ENCODE results near the gene WWC2.

The WWC2 gene

GRCh38 chr4:183329954-183330742, 231.1 kb downstream of the WWC2 start:
- DNase-seq (ENCODE audit: low read depth in 2 of 2), result no peak

- no peak for DNase-seq (ENCODE audit: low read depth in 2 of 2)
Measured at GRCh38 chr4:183330841-183331240, 231.8 kb downstream of the WWC2 start.

GRCh38 chr4:183332447-183332846, 233.4 kb downstream of the WWC2 start:
- no peak for DNase-seq (ENCODE audit: low read depth in 2 of 2)

GRCh38 chr4:183333202-183333601, 234.1 kb downstream of the WWC2 start:
- no peak for DNase-seq (ENCODE audit: low read depth in 2 of 2)

- no peak for DNase-seq (ENCODE audit: low read depth in 2 of 2)
Measured at GRCh38 chr4:183333983-183334382, 234.9 kb downstream of the WWC2 start.

GRCh38 chr4:183335369-183335940, 236.4 kb downstream of the WWC2 start:
- no peak for DNase-seq (ENCODE audit: low read depth in 2 of 2)

GRCh38 chr4:183337349-183337748, 238.3 kb downstream of the WWC2 start:
- no peak for DNase-seq (ENCODE audit: low read depth in 2 of 2)

- DNase-seq (ENCODE audit: low read depth in 2 of 2), result no peak
Measured at GRCh38 chr4:183337833-183338232, 238.8 kb downstream of the WWC2 start.

- no peak for DNase-seq (ENCODE audit: low read depth in 2 of 2)
Measured at GRCh38 chr4:183342541-183343533, 243.8 kb downstream of the WWC2 start.

GRCh38 chr4:183343730-183344129, 244.7 kb downstream of the WWC2 start:
- DNase-seq (ENCODE audit: low read depth in 2 of 2), result no peak

- no peak for DNase-seq (ENCODE audit: low read depth in 2 of 2)
Measured at GRCh38 chr4:183344523-183345255, 245.6 kb downstream of the WWC2 start.

GRCh38 chr4:183345261-183345660, 246.2 kb downstream of the WWC2 start:
- no peak for DNase-seq (ENCODE audit: low read depth in 2 of 2)

- DNase-seq (ENCODE audit: low read depth in 2 of 2), result no peak
Measured at GRCh38 chr4:183347146-183347545, 248.1 kb downstream of the WWC2 start.

- no peak for DNase-seq (ENCODE audit: low read depth in 2 of 2)
Measured at GRCh38 chr4:183347566-183347965, 248.5 kb downstream of the WWC2 start.

GRCh38 chr4:183348136-183348535, 249.1 kb downstream of the WWC2 start:
- no peak for DNase-seq (ENCODE audit: low read depth in 2 of 2)

GRCh38 chr4:183348706-183349659, 249.9 kb downstream of the WWC2 start:
- DNase-seq (ENCODE audit: low read depth in 2 of 2), result no peak

- no peak for DNase-seq (ENCODE audit: low read depth in 2 of 2)
Measured at GRCh38 chr4:183349673-183350072, 250.6 kb downstream of the WWC2 start.

GRCh38 chr4:183350317-183351071, 251.4 kb downstream of the WWC2 start:
- DNase-seq (ENCODE audit: low read depth in 2 of 2), result no peak

- DNase-seq (ENCODE audit: low read depth in 2 of 2), result no peak
Measured at GRCh38 chr4:183352546-183352945, 253.5 kb downstream of the WWC2 start.

GRCh38 chr4:183353557-183353956, 254.5 kb downstream of the WWC2 start:
- DNase-seq (ENCODE audit: low read depth in 2 of 2), result no peak
